HG03442 (cell line): Measurements from ENCODE around the gene TRIM26.
"Not testable (repeated sequence)": the region's sequence is repeated elsewhere in the genome, so short reads cannot be mapped to it uniquely, and the experiment has no call there.

Experiments used
- ATAC-seq: cut with Tn5 transposase; IDR thresholded peaks from one replicate; pipeline ENCODE4 v1.9.1; 2021; ENCODE audit warnings: mild to moderate bottlenecking, moderate library complexity; ENCODE audit not compliant: unreplicated experiment

The TRIM26 gene

GRCh38 chr6:30155520-30156261, 57.5 kb downstream of the TRIM26 start:
- ATAC-seq: no peak

DNA sequence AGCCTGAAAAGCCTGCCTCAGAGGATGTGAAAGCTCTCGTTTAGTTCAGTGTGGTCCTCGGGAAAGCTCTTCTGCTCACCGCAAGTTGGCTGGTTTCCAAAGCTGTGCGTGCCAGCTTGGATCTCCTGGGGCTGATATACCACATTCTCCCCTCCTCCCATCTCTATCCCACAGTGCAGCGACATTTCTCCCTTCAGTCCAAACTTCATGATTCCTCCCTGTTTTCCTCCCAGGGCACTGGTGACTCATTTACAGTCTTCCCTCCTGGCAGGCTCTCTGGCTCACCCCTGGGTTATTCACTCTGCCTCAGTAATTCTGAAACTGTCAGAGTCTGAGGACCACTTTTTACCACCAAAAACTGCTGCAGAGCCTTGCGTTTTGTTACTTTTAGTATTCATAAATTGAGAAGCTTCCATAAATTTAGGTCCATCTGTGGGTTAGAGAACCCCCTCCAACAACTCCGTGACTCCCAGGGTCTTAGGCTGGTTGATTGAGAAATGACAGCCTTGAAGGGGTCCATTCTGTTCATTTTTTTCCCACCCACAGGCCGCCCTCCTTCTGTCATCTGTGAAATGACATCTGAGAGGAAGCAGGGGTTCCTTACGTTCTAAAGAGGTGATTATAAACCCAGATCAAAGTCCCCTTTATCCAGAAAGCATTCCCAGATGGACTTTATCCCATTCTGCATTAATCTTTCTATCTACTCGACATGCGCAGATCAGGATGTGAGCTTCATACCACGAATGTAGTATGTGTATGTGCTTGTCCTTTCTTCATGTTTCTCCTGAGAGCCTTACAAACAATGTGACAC, 58.3 kb downstream of the TRIM26 start:
- no peak for ATAC-seq

DNA sequence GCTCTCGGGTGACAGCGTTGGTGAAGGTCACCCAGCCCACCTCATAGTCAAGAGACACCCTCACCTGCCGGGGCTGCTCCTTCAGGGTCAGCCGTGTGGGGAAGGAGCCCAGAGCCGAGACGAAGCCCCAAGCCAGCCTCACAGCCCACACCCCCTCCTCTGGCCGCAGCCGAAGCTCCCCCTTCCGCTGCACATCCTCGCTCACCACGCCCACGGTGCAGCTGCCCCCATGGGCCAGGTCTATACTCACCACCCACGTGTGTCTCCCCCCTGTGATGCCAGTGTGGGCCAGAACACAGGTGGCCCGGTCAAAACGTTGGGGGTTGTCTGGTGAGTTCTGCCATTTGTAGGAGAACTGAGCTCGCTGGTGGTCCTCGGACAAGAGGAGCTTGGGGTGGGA, 59.1 kb downstream of the TRIM26 start:
- ATAC-seq: no peak

GRCh38 chr6:30152910-30153610, 60.1 kb downstream of the TRIM26 start:
- no peak for ATAC-seq

GRCh38 chr6:30152016-30152673, 61.1 kb downstream of the TRIM26 start:
- no peak for ATAC-seq

GRCh38 chr6:30151580-30151979, 61.6 kb downstream of the TRIM26 start:
- ATAC-seq: no peak

GRCh38 chr6:30150671-30151395, 62.4 kb downstream of the TRIM26 start:
- ATAC-seq: no peak

- ATAC-seq: no peak
These were observed 63.2 kb downstream of the TRIM26 start for GRCh38 chr6:30149858-30150550.

DNA sequence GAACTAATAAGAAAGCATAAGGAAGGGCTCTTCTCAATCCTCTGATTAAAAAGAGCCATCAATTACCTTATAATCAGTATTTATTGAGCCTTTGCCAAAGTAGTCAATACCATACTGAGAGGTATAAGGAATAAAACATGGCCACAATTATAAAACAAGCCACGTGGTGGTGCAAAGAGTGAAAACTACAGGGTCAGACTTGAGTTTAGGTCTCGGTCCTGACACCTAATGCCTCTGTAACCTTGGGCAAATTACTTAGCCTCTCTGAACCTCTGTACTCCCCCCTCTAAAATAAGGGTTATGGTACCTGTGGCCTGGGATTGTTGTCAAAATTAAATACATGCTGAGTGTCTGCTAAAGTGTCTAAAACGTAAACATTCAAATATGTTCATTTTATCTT, 64.0 kb downstream of the TRIM26 start:
- no peak for ATAC-seq

DNA sequence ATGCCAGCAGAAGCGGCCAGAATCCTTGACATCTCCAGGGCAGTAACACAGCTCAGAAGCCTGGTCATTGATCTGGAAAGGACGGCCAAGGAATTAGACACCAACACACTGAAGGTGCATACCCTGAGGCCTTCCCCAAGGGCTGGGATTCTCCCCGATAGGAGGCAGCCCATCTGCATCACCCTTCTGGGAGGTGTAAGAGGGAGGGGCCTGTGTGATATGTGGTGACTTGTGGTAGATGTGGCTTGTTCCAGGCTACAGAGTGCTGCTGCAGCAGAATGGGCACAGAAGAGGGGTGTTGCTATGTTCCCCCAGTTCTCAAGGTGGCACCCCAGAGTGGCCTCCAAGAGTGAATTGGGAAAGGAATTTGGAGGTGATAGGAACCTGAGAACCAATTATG, 66.1 kb downstream of the TRIM26 start:
- ATAC-seq: no peak

DNA sequence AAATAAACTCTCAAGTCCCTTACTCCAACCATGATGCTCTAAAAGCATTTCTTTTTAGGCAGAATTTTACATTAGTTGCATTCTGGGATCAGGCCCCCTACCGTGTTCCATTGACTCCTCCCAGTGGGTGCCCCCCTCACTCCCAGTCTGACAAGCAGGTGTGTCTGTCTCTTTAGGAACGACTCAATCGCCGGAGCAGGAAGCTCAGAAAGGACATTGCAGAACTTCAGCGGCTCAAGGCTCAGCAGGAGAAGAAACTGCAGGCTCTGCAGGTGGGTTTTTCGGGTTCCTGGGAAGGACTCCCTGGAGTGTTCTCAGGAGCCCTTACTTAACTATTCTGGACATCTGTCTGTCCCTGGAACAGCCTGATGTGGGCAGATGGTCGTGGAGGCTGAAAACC, 67.4 kb downstream of the TRIM26 start:
- no peak for ATAC-seq

DNA sequence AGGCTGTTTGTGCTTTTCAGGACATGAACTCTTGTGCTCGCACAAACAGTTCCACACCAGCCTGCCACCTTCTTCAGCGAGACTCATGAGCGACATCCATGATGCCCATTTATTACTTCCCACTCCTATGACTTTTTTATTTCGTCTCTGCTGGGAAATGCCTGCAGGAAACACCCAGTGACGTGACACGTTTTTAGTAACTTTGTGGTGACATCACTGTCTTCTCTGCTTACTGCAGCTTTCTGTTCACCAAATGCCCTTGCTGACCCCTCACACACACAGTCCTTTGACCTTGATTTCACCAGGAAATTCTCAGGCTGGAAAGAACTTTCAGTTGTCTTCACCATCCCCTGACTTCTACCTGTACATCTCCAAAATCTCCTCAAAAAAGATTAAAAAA, 68.4 kb downstream of the TRIM26 start:
- ATAC-seq: no peak

- ATAC-seq: no peak
These were observed 69.4 kb downstream of the TRIM26 start for GRCh38 chr6:30143780-30144179.

GRCh38 chr6:30142665-30143064, 70.5 kb downstream of the TRIM26 start:
- no peak for ATAC-seq

DNA sequence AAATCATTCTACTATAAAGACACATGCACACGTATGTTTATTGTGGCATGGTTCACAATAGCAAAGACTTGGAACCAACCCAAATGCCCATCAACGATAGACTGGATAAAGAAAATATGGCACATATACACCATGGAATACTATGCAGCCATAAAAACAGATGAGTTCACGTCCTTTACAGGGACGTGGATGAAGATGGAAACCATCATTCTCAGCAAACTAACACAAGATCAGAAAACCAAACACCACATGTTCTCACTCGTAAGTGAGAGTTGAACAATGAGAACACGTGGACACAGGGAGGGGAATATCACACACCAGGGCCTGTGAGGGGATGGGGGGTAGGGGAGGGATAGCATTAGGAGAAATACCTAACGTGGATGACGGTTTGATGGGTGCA, 73.0 kb downstream of the TRIM26 start:
- ATAC-seq: not testable (repeated sequence)

DNA sequence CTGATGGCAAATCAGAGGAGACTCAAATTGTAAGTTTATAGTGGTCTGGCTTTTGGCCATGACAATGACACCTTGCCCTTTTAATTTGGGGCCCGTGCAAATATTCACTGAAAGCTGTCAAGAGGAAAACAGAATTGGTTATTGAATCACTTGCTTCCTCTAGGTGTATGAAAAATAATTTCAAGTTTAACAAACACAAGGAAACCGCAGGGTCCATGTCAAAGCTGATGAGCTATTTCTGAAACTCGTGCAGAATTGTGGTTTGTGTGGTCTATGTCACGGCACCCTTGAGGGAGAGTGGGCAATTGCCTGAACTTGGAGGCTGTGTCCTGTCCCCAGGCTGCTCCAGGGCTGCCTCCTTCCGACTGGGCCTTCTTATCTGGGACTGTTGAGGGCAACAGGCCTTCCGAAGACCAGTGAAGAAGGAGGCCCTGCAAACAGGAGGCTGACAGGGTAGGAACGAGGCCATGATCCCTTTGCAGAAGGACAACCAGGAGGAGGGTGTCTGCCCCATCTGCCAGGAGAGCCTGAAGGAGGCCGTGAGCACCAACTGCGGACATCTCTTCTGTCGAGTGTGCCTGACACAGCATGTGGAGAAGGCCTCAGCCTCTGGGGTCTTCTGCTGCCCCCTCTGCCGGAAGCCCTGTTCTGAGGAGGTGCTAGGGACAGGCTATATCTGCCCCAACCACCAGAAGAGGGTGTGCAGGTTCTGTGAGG, 76.5 kb downstream of the TRIM26 start:
- no peak for ATAC-seq

- ATAC-seq: no peak
These were observed 77.4 kb downstream of the TRIM26 start, which contains the start of gene TRIM40 for GRCh38 chr6:30135757-30136156. TSS of gene TRIM40 (plus strand) at chr6:30136140. CDS start at chr6:30137037, 897 bp downstream.

GRCh38 chr6:30135147-30135546, 78.1 kb downstream of the TRIM26 start:
- ATAC-seq: no peak
